ENCODE data around the gene WDR33. TPM values are rescaled to one million over a fixed set of nuclear protein-coding genes. Genes with fewer than 3 reads are reported as not detected.

WDR33 gene
- total RNA-seq, 2 experiments from 2014 or later: 70.7 to 96.6 TPM

DNA sequence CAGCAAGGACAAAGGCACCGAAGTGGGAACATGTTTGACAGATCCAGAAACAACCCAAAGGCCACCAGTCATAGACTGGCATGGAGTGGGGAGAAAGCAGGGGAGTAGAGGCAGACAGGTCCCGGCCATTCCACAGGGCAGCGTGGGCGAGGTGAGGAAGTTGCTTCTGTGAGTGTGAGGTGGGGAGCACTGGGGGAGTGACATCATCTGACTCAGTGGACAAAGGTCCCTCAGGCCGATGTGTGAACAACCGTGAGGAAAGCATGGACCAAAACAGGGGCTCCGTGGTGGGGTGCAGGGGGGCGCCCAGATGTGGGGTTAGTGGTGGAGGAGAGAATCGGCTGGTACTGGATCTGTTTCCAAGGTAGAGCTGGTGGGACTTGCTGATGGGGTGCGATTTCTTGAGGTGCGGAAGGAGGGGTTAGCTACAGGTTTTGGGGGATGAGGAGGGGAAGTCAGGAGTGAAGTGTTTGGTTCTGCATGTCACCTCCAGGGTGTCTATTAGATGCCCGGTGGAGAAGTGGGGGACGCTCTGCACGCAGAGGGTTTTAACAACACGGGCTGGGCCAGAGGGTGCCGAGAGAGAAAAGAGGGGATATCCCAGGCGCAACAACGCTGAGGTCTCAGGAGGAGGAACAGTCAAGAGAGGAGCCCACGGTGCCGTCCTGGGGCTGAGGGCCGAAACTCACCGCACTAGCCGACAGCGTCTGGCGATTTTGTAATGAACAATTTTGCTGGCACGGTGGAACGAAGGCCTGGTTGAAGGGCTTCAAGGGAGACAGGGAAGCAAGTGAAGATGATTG, 112.2 kb downstream of the WDR33 start:
- DNase-seq (ENCODE audit: low spot score): no peak
- peaks cover 12% of the 10 kb centered on the region; the same call in 1 of the 2 replicates for H4K20me1 ChIP-seq (ENCODE audit: insufficient read depth, low read length)
- H3K36me3 ChIP-seq (ENCODE audit: insufficient read depth, low read length): peaks cover 14% of the 10 kb centered on the region
- TF ChIP-seq EZH2phosphoT487 (IDR thresholded peaks at IDR 0.05; ENCODE audit: borderline replicate concordance, low read depth, low read length): no peak
- TF ChIP-seq, protein P1, sequence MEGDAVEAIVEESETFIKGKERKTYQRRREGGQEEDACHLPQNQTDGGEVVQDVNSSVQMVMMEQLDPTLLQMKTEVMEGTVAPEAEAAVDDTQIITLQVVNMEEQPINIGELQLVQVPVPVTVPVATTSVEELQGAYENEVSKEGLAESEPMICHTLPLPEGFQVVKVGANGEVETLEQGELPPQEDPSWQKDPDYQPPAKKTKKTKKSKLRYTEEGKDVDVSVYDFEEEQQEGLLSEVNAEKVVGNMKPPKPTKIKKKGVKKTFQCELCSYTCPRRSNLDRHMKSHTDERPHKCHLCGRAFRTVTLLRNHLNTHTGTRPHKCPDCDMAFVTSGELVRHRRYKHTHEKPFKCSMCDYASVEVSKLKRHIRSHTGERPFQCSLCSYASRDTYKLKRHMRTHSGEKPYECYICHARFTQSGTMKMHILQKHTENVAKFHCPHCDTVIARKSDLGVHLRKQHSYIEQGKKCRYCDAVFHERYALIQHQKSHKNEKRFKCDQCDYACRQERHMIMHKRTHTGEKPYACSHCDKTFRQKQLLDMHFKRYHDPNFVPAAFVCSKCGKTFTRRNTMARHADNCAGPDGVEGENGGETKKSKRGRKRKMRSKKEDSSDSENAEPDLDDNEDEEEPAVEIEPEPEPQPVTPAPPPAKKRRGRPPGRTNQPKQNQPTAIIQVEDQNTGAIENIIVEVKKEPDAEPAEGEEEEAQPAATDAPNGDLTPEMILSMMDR (conservative IDR thresholded peaks at IDR 0.05; ENCODE audit: low read length): no peak
- H3K4me1 ChIP-seq (ENCODE audit: insufficient read depth, low read length, poor library complexity, severe bottlenecking): peaks cover 27% of the 10 kb centered on the region
- ChIA-PET POLR2A (no interaction called here), CTCF (ENCODE audit: unreplicated experiment) (no interaction called here)
- H3K4me3 ChIP-seq (ENCODE audit: low read depth, low read length, poor library complexity, severe bottlenecking): no peak overlapping the region
- no peaks in the 10 kb centered on the region for H3K9me3 ChIP-seq (ENCODE audit: low read length)
- no peak overlapping the region for H2AFZ ChIP-seq (ENCODE audit: low read length)
- intact Hi-C loops (cut with micrococcal nuclease; ENCODE audit: unreplicated experiment): no loop called here
- no TSS peak for BruUV-seq (replicated peaks)
- peaks cover 16% of the 10 kb centered on the region; the same call in 1 of the 2 replicates for H3K79me2 ChIP-seq (ENCODE audit: insufficient read depth, low read depth, low read length)
- H3K9me2 ChIP-seq (ENCODE audit: insufficient read depth, low read length): no peaks in the 10 kb centered on the region
- H3K27ac ChIP-seq (ENCODE audit: low read depth, low read length, poor library complexity, severe bottlenecking): no peak overlapping the region
- H3K4me2 ChIP-seq (ENCODE audit: low read length): no peak overlapping the region

DNA sequence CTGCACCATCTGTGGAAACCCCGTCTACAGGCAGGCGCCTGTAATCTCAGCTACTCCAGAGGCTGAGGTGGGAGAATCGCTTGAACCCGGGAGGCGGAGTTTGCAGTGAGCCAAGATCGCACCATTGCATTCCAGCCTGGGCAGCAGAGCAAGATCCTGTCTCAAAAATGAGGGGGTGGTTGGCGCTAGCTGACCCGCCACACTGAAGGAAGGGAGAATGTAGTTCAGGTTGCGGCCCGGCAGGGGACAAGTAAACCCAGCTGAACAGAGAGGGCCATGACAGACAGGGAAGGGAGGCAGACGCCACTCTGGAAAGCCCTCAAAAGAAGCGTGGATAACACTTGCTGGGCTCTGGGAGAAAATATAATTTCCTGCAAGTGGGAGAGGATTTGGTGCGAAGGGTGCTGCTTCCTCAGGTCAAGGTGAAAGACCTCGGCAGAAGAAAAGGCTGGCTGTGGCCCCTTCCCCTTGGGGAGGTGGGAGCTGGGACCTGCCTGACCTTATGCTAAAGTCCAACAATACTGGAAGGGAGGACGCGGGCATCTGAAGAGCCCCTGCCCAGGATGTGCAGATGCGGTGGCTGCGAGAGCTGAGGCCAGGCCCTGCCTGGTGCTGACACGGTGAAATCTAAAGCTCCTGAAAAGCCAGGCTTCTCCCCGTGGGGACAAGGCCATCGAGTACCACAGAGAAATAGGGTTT, 113.3 kb downstream of the WDR33 start:
- ChIA-PET POLR2A (no interaction called here), CTCF (ENCODE audit: unreplicated experiment) (no interaction called here)
- Histone ChIP-seq H3K4me3 (ENCODE audit: low read depth, low read length, poor library complexity, severe bottlenecking) (no peak overlapping the region), H3K79me2 (ENCODE audit: insufficient read depth, low read depth, low read length) (peaks cover 4% of the 10 kb centered on the region; the same call in 1 of the 2 replicates), H3K4me1 (ENCODE audit: insufficient read depth, low read length, poor library complexity, severe bottlenecking) (peaks cover 16% of the 10 kb centered on the region), H3K27ac (ENCODE audit: low read depth, low read length, poor library complexity, severe bottlenecking) (no peak overlapping the region), H3K36me3 (ENCODE audit: insufficient read depth, low read length) (0 out of 2 replicates have a peak, but pooled peaks cover 3% of the 10 kb centered on the region), H3K4me2 (ENCODE audit: low read length) (no peak overlapping the region), H3K9me2 (ENCODE audit: insufficient read depth, low read length) (no peaks in the 10 kb centered on the region), H2AFZ (ENCODE audit: low read length) (no peak overlapping the region), H4K20me1 (ENCODE audit: insufficient read depth, low read length) (peaks cover 4% of the 10 kb centered on the region; the same call in 1 of the 2 replicates), H3K9me3 (ENCODE audit: low read length) (no peaks in the 10 kb centered on the region)
- no peak for DNase-seq (ENCODE audit: low spot score)
- intact Hi-C loops (cut with micrococcal nuclease; ENCODE audit: unreplicated experiment): no loop called here
- BruUV-seq (replicated peaks): no TSS peak
- TF ChIP-seq, protein P1 (conservative IDR thresholded peaks at IDR 0.05; ENCODE audit: low read length): no peak
- no peak for TF ChIP-seq EZH2phosphoT487 (IDR thresholded peaks at IDR 0.05; ENCODE audit: borderline replicate concordance, low read depth, low read length)

Measured in OCI-LY7 (cell line).